Stomach (tissue), 9 donors: ENCODE results near the gene ASH1L. TPM values are rescaled to one million over a fixed set of nuclear protein-coding genes. Genes with fewer than 3 reads are reported as not detected.
"Not testable (repeated sequence)": the region's sequence is repeated elsewhere in the genome, so short reads cannot be mapped to it uniquely, and the experiment has no call there.

Experiments used
- DNase-seq, 2 donors: peaks; one replicate each; pipeline versions ENCODE4 v3.0.0 to v3.0.0-alpha.2; 2013 to 2019
- H3K27ac ChIP-seq, 5 donors: fragments of 200-600 bp in 4 of 5; sonication (generic) in 4 of 5; one replicate each; pipeline ENCODE4 v1.5.1; 2013 to 2019; ENCODE audit warnings: mild to moderate bottlenecking in 1 of 5, moderate library complexity in 1 of 5
- H3K27me3 ChIP-seq, 3 donors: fragments of 200-600 bp; sonication (generic); one replicate each; pipeline ENCODE4 v1.5.1; 2017 to 2019; ENCODE audit warnings: mixed run types in 1 of 3
- H3K36me3 ChIP-seq, 4 donors: fragments of 200-600 bp; sonication (generic); 1 replicate in 3 of 4; 2 replicates in 1 of 4; pipeline ENCODE4 v1.5.1; 2016 to 2019
- H3K4me1 ChIP-seq, 4 donors: fragments of 200-600 bp; sonication (generic); one replicate each; pipeline ENCODE4 v1.5.1; 2016 to 2019
- H3K4me3 ChIP-seq, 4 donors: fragments of 200-600 bp; sonication (generic) in 3 of 4; one replicate each; pipeline ENCODE4 v1.5.1; 2016 to 2019; ENCODE audit warnings: mild to moderate bottlenecking in 1 of 4
- H3K9me3 ChIP-seq, 4 donors: fragments of 200-600 bp; sonication (generic); one replicate each; pipeline ENCODE4 v1.5.1; 2016 to 2019
- CTCF ChIP-seq, 7 experiments: fragments of 450-650 bp in 4 of 7; fragments of 200-600 bp in 3 of 7; sonication (generic) in 3 of 7; IDR thresholded peaks; one replicate each; pipeline ENCODE4 v1.5.1; 2016 to 2019; ENCODE audit warnings: antibody characterized with exemption in 7 of 7, control low read depth in 2 of 7, mild to moderate bottlenecking in 1 of 7
- EP300 ChIP-seq: sonication (generic); formaldehyde crosslinking; IDR thresholded peaks from one replicate; pipeline ENCODE4 v1.6.1; 2017; ENCODE audit warnings: antibody characterized with exemption
- POLR2A ChIP-seq, 4 donors: fragments of 450-650 bp; IDR thresholded peaks; one replicate each; pipeline ENCODE4 v1.6.1; 2016; ENCODE audit warnings: antibody characterized with exemption in 4 of 4, control low read depth in 2 of 4, mild to moderate bottlenecking in 1 of 4, moderate library complexity in 1 of 4
- POLR2AphosphoS5 ChIP-seq, 3 donors: sonication (generic); formaldehyde crosslinking; IDR thresholded peaks; one replicate each; pipeline ENCODE4 v1.6.1; 2016; ENCODE audit warnings: antibody characterized with exemption in 3 of 3
- WGBS, 5 donors: extraction: QIAGEN DNeasy Blood & Tissue Kit in 3 of 5; methylation state at CpG; one replicate each; pipeline versions ENCODE4 v1.1.5 to v1.1.7; 2013 to 2018; 5-methylcytosine and 5-hydroxymethylcytosine counted together
- intact Hi-C: fragments of 100-400 bp; cut with DNase I; formaldehyde crosslinking; loops from one replicate; pipeline ENCODE4 v1.15.1; 2023; ENCODE audit warnings: low total_unique reads
- polyA plus RNA-seq, 3 donors: library from polyadenylated mRNA; stranded (reverse); fragments of 200-250 nt; gene quantifications; one replicate each; pipeline ENCODE4 v1.2.3, GENCODE V29; 2013
- total RNA-seq, 5 donors: library from RNA; depleted of rRNA; stranded (reverse); fragments of >200 nt; gene quantifications; one replicate each; pipeline versions ENCODE4 v1.1.0 to v1.2.3, GENCODE V29; 2014 to 2016
- donor health status: healthy with polysubstance abuse.
- donor health status: Bipolar disorder and iron deficiency.
- donor health status: healthy.

Gene ASH1L
- total and polyA plus RNA-seq, 8 donors = 3.0 to 69.4 (median 34.3) TPM

DNA sequence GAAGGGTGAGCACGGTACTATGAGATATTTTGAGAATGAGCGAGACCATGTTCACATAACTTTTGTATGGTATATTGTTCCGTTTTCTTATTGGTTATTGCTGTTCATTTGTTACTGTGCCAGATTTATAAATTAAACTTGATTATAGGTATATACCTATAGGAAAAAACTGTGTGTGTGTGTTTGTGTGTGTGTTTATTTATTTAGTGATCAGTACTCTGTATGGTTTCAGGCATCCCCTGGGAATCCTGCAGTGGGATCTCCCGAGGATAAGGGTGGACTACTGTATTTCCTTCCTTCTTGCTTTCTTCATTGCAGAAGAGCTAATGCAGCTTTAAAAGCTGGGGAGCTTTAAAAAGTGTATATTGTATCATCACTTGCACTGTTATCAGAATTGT, 8.0 kb upstream of the ASH1L start:
- DNase-seq = no peak
- Histone ChIP-seq H3K27ac (no peak overlapping the region), H3K9me3 (no peaks in the 10 kb centered on the region), H3K4me3 (no peak overlapping the region), H3K4me1 (peaks cover 0 to 16% (median 8%) of the 10 kb centered on the region in 4 donors), H3K27me3 (no peaks in the 10 kb centered on the region), H3K36me3 (peaks cover 3 to 36% (median 17%) of the 10 kb centered on the region in 4 donors)
- intact Hi-C loops = no loop called here
- WGBS, 5 donors = 71 to 74% (median 73%) methylated on average over 4 of the region's 4 CpGs
- TF ChIP-seq EP300 (no peak), POLR2A (IDR thresholded peaks at IDR 0.05) (no peak), CTCF (IDR thresholded peaks at IDR 0.05) (no peak), POLR2AphosphoS5 (IDR thresholded peaks at IDR 0.05) (no peak)

DNA sequence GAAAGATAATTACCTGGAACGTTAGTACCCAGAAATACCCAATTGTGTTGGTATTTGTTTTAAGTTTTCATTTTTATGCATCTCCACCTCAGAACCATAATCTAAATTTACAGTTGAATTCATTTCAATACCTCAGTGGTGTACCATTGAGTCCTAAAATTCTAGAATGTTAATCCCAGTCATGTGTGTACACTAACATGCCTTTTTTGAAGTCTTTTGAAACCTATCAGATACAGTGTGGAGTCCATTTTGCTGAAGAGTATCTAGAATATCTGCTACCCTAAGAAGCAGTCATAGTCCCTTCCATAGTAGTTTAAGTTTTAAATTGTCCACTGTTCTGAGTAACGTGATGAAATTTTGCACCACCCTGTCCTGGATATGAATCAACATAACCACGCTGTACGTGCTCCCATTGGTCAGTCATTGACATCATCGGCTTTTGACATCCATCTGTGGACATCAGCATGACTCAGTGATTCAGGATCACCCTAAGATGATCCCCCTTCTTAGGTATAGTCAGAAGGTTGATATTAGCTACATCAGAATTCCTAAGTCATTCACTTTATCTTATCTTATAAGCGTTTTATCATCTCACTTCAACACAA, 7.5 kb upstream of the ASH1L start:
- Histone ChIP-seq H3K27me3 (no peaks in the 10 kb centered on the region), H3K4me3 (no peak overlapping the region), H3K4me1 (peaks cover 2 to 21% (median 12%) of the 10 kb centered on the region in 4 donors), H3K9me3 (no peaks in the 10 kb centered on the region), H3K27ac (no peak overlapping the region), H3K36me3 (peaks cover 3 to 36% (median 17%) of the 10 kb centered on the region in 4 donors)
- no peak for TF ChIP-seq EP300
- TF ChIP-seq POLR2A (IDR thresholded peaks at IDR 0.05) = no peak
- TF ChIP-seq CTCF (IDR thresholded peaks at IDR 0.05) = no peak
- TF ChIP-seq POLR2AphosphoS5 (IDR thresholded peaks at IDR 0.05) = no peak
- DNase-seq = no peak
- 71 to 79% (median 74%) methylated on average over 6 of the region's 6 CpGs for WGBS, 5 donors
- intact Hi-C loops = no loop called here

- peaks cover 3 to 14% (median 6%) of the 10 kb centered on the region in 4 donors for H3K36me3 ChIP-seq
- 0 to 1% (median 0%) methylated on average over 17 to 19 of the region's 19 CpGs for WGBS, 5 donors
- H3K27me3 ChIP-seq, H3K9me3 ChIP-seq, intact Hi-C loops: not testable (repeated sequence)
- H3K4me3 ChIP-seq = peak overlapping the region; percentile 76 to 94 (median 88)
- peak in 1 of 2 donors; percentile 52 for DNase-seq
- H3K4me1 ChIP-seq = peaks cover 29 to 54% (median 41%) of the 10 kb centered on the region in 4 donors
- H3K27ac ChIP-seq = peak overlapping the region; percentile 92 to 100 (median 96)
These were observed 897 bp upstream of the ASH1L start for GRCh38 chr1:155563377-155564022.

GRCh38 chr1:155561779-155562580, 623 bp downstream of the ASH1L start:
- Histone ChIP-seq H3K27ac (peak overlapping the region; percentile 92 to 100 (median 96)), H3K4me3 (peak overlapping the region; percentile 76 to 94 (median 88)), H3K4me1 (peaks cover 31 to 69% (median 49%) of the 10 kb centered on the region in 4 donors), H3K36me3 (peaks cover 0 to 13% (median 5%) of the 10 kb centered on the region in 4 donors)
- WGBS, 5 donors = 0 to 1% (median 1%) methylated on average over 19 to 49 of the region's 56 CpGs
- peak; percentile 42 to 88 for DNase-seq
- H3K27me3 ChIP-seq, intact Hi-C loops, H3K9me3 ChIP-seq: not testable (repeated sequence)

- Histone ChIP-seq H3K36me3 (peaks cover 0 to 22% (median 18%) of the 10 kb centered on the region in 4 donors), H3K27me3 (no peaks in the 10 kb centered on the region), H3K9me3 (no peaks in the 10 kb centered on the region), H3K4me3 (no peak overlapping the region), H3K4me1 (peaks cover 18 to 63% (median 42%) of the 10 kb centered on the region in 4 donors), H3K27ac (no peak overlapping the region)
- intact Hi-C loops = no loop called here
- TF ChIP-seq POLR2AphosphoS5 (IDR thresholded peaks at IDR 0.05) (no peak), POLR2A (IDR thresholded peaks at IDR 0.05) (no peak), EP300 (no peak), CTCF (IDR thresholded peaks at IDR 0.05) (no peak)
- no peak for DNase-seq
These were observed 6.7 kb downstream of the ASH1L start for GRCh38 chr1:155555915-155556314.
